HepG2 (cell line): Measurements from ENCODE around the gene ECE2.

Experiments used
- CTCF ChIP-seq: sonication (generic); formaldehyde crosslinking; IDR thresholded peaks from 2 replicates; pipeline ENCODE4 v1.5.0; 2020; ENCODE audit warnings: mild to moderate bottlenecking, missing genetic modification reagents, moderate library complexity
- NFIC ChIP-seq: IDR thresholded peaks from 2 replicates; pipeline ENCODE4 v1.6.1; 2012; ENCODE audit warnings: mild to moderate bottlenecking, low read length, inconsistent platforms
- SP1 ChIP-seq, 2 experiments: fragments of 450-650 bp in 1 of 2; sonication (generic) in 1 of 2; formaldehyde crosslinking in 1 of 2; IDR thresholded peaks; 2 replicates each; pipeline versions ENCODE4 v1.4.0 to v1.6.1; 2016 to 2020; ENCODE audit warnings: missing genetic modification reagents in 1 of 2
- ZFP1 ChIP-seq: IDR thresholded peaks from 2 replicates; pipeline ENCODE4 v1.6.1; 2016
- ZSCAN9 ChIP-seq: IDR thresholded peaks from 2 replicates; pipeline ENCODE4 v1.6.1; 2016; ENCODE audit warnings: borderline replicate concordance

DNA sequence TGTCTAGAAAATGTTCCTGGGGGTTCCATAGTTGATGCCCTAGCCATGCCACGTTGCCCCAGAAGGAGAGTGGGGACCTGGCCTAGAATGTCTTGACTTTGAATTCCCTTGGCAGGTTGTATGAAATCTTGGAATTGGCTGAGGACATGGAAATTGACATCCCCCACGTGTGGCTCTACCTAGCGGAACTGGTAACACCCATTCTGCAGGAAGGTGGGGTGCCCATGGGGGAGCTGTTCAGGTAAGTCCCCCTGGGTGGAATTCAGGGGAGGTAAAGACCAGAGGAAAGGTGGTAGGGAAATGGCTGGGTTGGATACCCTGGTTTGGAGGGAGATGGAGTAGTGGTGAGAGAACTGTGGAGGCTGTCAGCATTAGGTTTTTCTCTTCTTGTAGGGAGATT, 52.7 kb downstream of the ECE2 start:
- TF ChIP-seq SP1 (IDR thresholded peaks at IDR 0.05) = no peak
- no peak for TF ChIP-seq SP1 (CRISPR knock-in tag; IDR thresholded peaks at IDR 0.05)
- TF ChIP-seq ZFP1 (CRISPR knock-in tag) = no peak
- TF ChIP-seq CTCF (CRISPR knock-in tag) = no peak
- no peak for TF ChIP-seq ZSCAN9
- TF ChIP-seq NFIC = no peak
